A673 (cell line): Measurements from ENCODE around the gene TMEM260. TPM values are rescaled to one million over a fixed set of nuclear protein-coding genes. Genes with fewer than 3 reads are reported as not detected.

Experiments used
- BruUV-seq: library from RNA; stranded (reverse); fragments of 400-500 nt; replicated peaks from 2 replicates; lab custom pipeline; 2021; lab: Mats Ljungman, UMichigan
- CTCF ChIA-PET: fragments of 300-600 bp; sonication (Branson Sonifier 250); formaldehyde crosslinking; loops from one replicate; lab custom pipeline; 2022; ENCODE audit warnings: antibody characterized with exemption; lab: Charles Lee
- POLR2A ChIA-PET: fragments of 300-600 bp; sonication (Branson Sonifier 250); formaldehyde crosslinking; loops from one replicate; lab custom pipeline; 2022; ENCODE audit warnings: antibody characterized with exemption; ENCODE audit not compliant: low non-redundant PET; lab: Charles Lee
- DNase-seq: peaks from one replicate; pipeline ENCODE4 v3.0.0-alpha.2; 2015; ENCODE audit warnings: low spot score
- H3K27ac ChIP-seq: fragments of 200-600 bp; sonication (generic); 2 replicates; pipeline ENCODE4 v1.5.1; 2016; ENCODE audit warnings: mixed run types, low read depth, mild to moderate bottlenecking, mixed read lengths, antibody characterized with exemption, low read length; ENCODE audit not compliant: poor library complexity, severe bottlenecking
- H3K27me3 ChIP-seq: fragments of 200-600 bp; sonication (generic); replicated peaks from 2 replicates; pipeline ENCODE4 v1.6.1; 2017; ENCODE audit warnings: mixed run types, low read depth, mild to moderate bottlenecking, mixed read lengths, antibody characterized with exemption, low read length; ENCODE audit not compliant: insufficient read depth, poor library complexity
- H3K36me3 ChIP-seq: fragments of 200-600 bp; sonication (generic); 2 replicates; pipeline ENCODE4 v1.6.1; 2016; ENCODE audit warnings: mixed run types, mild to moderate bottlenecking, mixed read lengths, antibody characterized with exemption, low read length; ENCODE audit not compliant: insufficient read depth, poor library complexity, severe bottlenecking
- H3K4me1 ChIP-seq: fragments of 200-600 bp; sonication (generic); 2 replicates; pipeline ENCODE4 v1.6.1; 2017; ENCODE audit warnings: mixed run types, mild to moderate bottlenecking, mixed read lengths, antibody characterized with exemption, low read length; ENCODE audit not compliant: insufficient read depth, poor library complexity, severe bottlenecking
- H3K4me3 ChIP-seq: fragments of 200-600 bp; sonication (generic); 2 replicates; pipeline ENCODE4 v1.5.1; 2016; ENCODE audit warnings: low read depth, mixed run types, mild to moderate bottlenecking, mixed read lengths, low read length; ENCODE audit not compliant: poor library complexity, severe bottlenecking
- H3K9me3 ChIP-seq: fragments of 200-600 bp; sonication (generic); 2 replicates; pipeline ENCODE4 v1.6.1; 2016; ENCODE audit warnings: mixed run types, low read depth, mild to moderate bottlenecking, mixed read lengths, antibody characterized with exemption, low read length; ENCODE audit not compliant: poor library complexity, severe bottlenecking
- CTCF ChIP-seq: fragments of 300-800, 200-600 bp; sonication (generic); conservative IDR thresholded peaks from 2 replicates; pipeline ENCODE4 v1.5.1; 2017; ENCODE audit warnings: low read depth, mild to moderate bottlenecking, antibody characterized with exemption, low read length, moderate library complexity, mixed read lengths
- EZH2 ChIP-seq: fragments of 200-600 bp; sonication (generic); IDR thresholded peaks from 2 replicates; pipeline ENCODE4 v1.6.1; 2017; ENCODE audit warnings: borderline replicate concordance, low read depth, mild to moderate bottlenecking, mixed read lengths, antibody characterized with exemption, low read length; ENCODE audit not compliant: poor library complexity, severe bottlenecking
- intact Hi-C: fragments of 100-400 bp; cut with micrococcal nuclease; formaldehyde crosslinking; loops from one replicate; pipeline ENCODE4 v1.10.0; 2022; ENCODE audit not compliant: unreplicated experiment
- total RNA-seq: library from RNA; stranded (reverse); gene quantifications from 2 replicates; pipeline ENCODE4 v1.2.3, GENCODE V29; 2021

TMEM260 gene
- total RNA-seq, 1 experiment from 2014 or later, result 23.2 TPM

- intact Hi-C loops, result no loop called here
- ChIA-PET POLR2A (no interaction called here), CTCF (no interaction called here)
- H3K36me3 ChIP-seq, result no peaks in the 10 kb centered on the region
- H3K27ac ChIP-seq, result no peak overlapping the region
- no peak overlapping the region for H3K4me3 ChIP-seq
- no peak for TF ChIP-seq CTCF
- no peak for TF ChIP-seq EZH2
- no peaks in the 10 kb centered on the region for H3K4me1 ChIP-seq
- no peaks in the 10 kb centered on the region for H3K9me3 ChIP-seq
- DNase-seq, result no peak
- H3K27me3 ChIP-seq, result no peaks in the 10 kb centered on the region
- no TSS peak for BruUV-seq
These were observed 39.7 kb upstream of the TMEM260 start for GRCh38 chr14:56539862-56540261.

GRCh38 chr14:56543436-56543835, 36.2 kb upstream of the TMEM260 start:
- no peak for TF ChIP-seq CTCF
- no peak for TF ChIP-seq EZH2
- BruUV-seq, result no TSS peak
- Histone ChIP-seq H3K27ac (no peak overlapping the region), H3K27me3 (no peaks in the 10 kb centered on the region), H3K36me3 (no peaks in the 10 kb centered on the region), H3K9me3 (no peaks in the 10 kb centered on the region), H3K4me3 (no peak overlapping the region), H3K4me1 (no peaks in the 10 kb centered on the region)
- DNase-seq, result no peak
- ChIA-PET POLR2A (no interaction called here), CTCF (no interaction called here)
- intact Hi-C loops, result no loop called here

- Histone ChIP-seq H3K27ac (no peak overlapping the region), H3K9me3 (no peaks in the 10 kb centered on the region), H3K4me3 (no peak overlapping the region), H3K36me3 (no peaks in the 10 kb centered on the region), H3K4me1 (peaks cover 33% of the 10 kb centered on the region), H3K27me3 (no peaks in the 10 kb centered on the region)
- ChIA-PET CTCF (no interaction called here), POLR2A (no interaction called here)
- TF ChIP-seq EZH2, result no peak
- TF ChIP-seq CTCF, result no peak
- no peak for DNase-seq
- no TSS peak for BruUV-seq
- intact Hi-C loops, result loop anchor here (10.0 kb wide), 1 partner anchor 265 kb away; the partner anchor contains the start of gene OTX2
These were observed 29.9 kb upstream of the TMEM260 start for GRCh38 chr14:56549721-56550120.
